Measurements from ENCODE around the gene LAMA1.

DNA sequence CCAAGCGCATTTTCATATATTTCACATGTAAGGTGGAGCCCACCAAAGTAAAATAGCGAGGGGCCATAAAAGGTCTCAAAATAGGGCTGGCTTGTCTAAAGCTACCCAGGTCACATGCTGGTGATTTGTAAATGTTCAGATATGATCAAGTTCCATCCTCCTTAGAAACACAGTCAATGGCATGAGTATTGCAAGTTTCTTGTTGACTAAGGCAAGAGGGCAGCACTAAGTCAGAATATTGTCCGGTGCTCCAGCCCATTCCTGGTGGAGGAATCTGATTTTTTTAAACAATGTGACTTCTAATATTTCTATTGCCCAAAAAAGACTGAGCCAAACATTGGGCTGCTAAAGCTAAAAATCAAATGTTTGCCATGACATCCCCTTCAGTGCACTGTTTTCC lies 85.1 kb downstream of the LAMA1 start:
- TF ChIP-seq, protein P1, sequence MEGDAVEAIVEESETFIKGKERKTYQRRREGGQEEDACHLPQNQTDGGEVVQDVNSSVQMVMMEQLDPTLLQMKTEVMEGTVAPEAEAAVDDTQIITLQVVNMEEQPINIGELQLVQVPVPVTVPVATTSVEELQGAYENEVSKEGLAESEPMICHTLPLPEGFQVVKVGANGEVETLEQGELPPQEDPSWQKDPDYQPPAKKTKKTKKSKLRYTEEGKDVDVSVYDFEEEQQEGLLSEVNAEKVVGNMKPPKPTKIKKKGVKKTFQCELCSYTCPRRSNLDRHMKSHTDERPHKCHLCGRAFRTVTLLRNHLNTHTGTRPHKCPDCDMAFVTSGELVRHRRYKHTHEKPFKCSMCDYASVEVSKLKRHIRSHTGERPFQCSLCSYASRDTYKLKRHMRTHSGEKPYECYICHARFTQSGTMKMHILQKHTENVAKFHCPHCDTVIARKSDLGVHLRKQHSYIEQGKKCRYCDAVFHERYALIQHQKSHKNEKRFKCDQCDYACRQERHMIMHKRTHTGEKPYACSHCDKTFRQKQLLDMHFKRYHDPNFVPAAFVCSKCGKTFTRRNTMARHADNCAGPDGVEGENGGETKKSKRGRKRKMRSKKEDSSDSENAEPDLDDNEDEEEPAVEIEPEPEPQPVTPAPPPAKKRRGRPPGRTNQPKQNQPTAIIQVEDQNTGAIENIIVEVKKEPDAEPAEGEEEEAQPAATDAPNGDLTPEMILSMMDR (IDR thresholded peaks at IDR 0.05) = no peak
- TF ChIP-seq POLR2A (IDR thresholded peaks at IDR 0.05) = no peak

All from tibial nerve (tissue), 3 donors.